GM12891 (cell line): ENCODE measurements around the gene PSME4.

Experiments
- POLR2A ChIP-seq: IDR thresholded peaks from 2 replicates; pipeline ENCODE4 v1.6.1; 2011; ENCODE audit warnings: low read depth, low read length, control low read depth
- POLR2AphosphoS5 ChIP-seq: IDR thresholded peaks from 2 replicates; pipeline ENCODE4 v1.6.1; 2011; ENCODE audit warnings: low read depth, low read length, control low read depth

- no peak for TF ChIP-seq POLR2A
- TF ChIP-seq POLR2AphosphoS5 = no peak
These were observed 41.8 kb upstream of the PSME4 start for GRCh38 chr2:54012538-54013141.
